Brain microvascular endothelial cell (primary cell): ENCODE measurements around the gene PRKACA.
A peak's percentile ranks its signal among the peaks of the same experiment; 100 is the strongest.

Experiments used
- DNase-seq: peaks from one replicate; pipeline ENCODE4 v3.0.0-alpha.2; 2020
- H3K27ac ChIP-seq: fragments of 250-450 bp; sonication (Bioruptor Pico); 2 replicates; pipeline ENCODE4 v1.5.1; 2020; ENCODE audit warnings: mild to moderate bottlenecking, moderate library complexity
- H3K27me3 ChIP-seq: fragments of 250-450 bp; sonication (Bioruptor Pico); replicated peaks from 2 replicates; pipeline ENCODE4 v1.5.1; 2020; ENCODE audit warnings: mild to moderate bottlenecking
- H3K36me3 ChIP-seq: fragments of 250-450 bp; sonication (Bioruptor Pico); replicated peaks from 2 replicates; pipeline ENCODE4 v1.5.1; 2020; ENCODE audit warnings: mild to moderate bottlenecking
- H3K4me3 ChIP-seq: 2 replicates; pipeline ENCODE4 v1.5.1; 2011; ENCODE audit warnings: low read depth, mild to moderate bottlenecking, control low read depth, low read length, moderate library complexity
- CTCF ChIP-seq: IDR thresholded peaks from 2 replicates; pipeline ENCODE4 v1.5.1; 2011; ENCODE audit warnings: low read depth, mild to moderate bottlenecking, moderate library complexity, low read length, control low read depth, inconsistent platforms; ENCODE audit errors: missing control alignments
- in situ Hi-C: cut with HindIII; loops from 2 replicates; pipeline ENCODE4 v1.10.0; 2017; ENCODE audit warnings: low sequenced_read_pairs, low pct_ligation_motif_present

The PRKACA gene

GRCh38 chr19:14145381-14145780 is 27.8 kb upstream of the PRKACA start:
- no peak for DNase-seq
- Histone ChIP-seq H3K4me3 (no peak overlapping the region), H3K27me3 (no peaks in the 10 kb centered on the region), H3K36me3 (no peaks in the 10 kb centered on the region), H3K27ac (no peak overlapping the region)
- TF ChIP-seq CTCF = no peak
- in situ Hi-C loops = no loop called here

GRCh38 chr19:14142262-14143190 is 25.0 kb upstream of the PRKACA start:
- TF ChIP-seq CTCF = no peak
- DNase-seq = no peak
- Histone ChIP-seq H3K27ac (no peak overlapping the region), H3K4me3 (no peak overlapping the region), H3K27me3 (no peaks in the 10 kb centered on the region), H3K36me3 (no peaks in the 10 kb centered on the region)
- in situ Hi-C loops = no loop called here

- Histone ChIP-seq H3K27ac (no peak overlapping the region), H3K4me3 (no peak overlapping the region), H3K27me3 (no peaks in the 10 kb centered on the region), H3K36me3 (no peaks in the 10 kb centered on the region)
- TF ChIP-seq CTCF = no peak
- DNase-seq = no peak
- in situ Hi-C loops = no loop called here
Observed at GRCh38 chr19:14141041-14141440, 23.5 kb upstream of the PRKACA start.

GRCh38 chr19:14139944-14140343 is 22.4 kb upstream of the PRKACA start:
- Histone ChIP-seq H3K27ac (no peak overlapping the region), H3K27me3 (no peaks in the 10 kb centered on the region), H3K36me3 (no peaks in the 10 kb centered on the region), H3K4me3 (no peak overlapping the region)
- in situ Hi-C loops = no loop called here
- no peak for DNase-seq
- TF ChIP-seq CTCF = no peak

- no peak for TF ChIP-seq CTCF
- H3K36me3 ChIP-seq = no peaks in the 10 kb centered on the region
- H3K27ac ChIP-seq = peak overlapping the region; percentile 71
- H3K27me3 ChIP-seq = no peaks in the 10 kb centered on the region
- peak; percentile 46 for DNase-seq
- in situ Hi-C loops = no loop called here
- no peak overlapping the region for H3K4me3 ChIP-seq
Observed at GRCh38 chr19:14138576-14139265, 21.2 kb upstream of the PRKACA start.
